Measurements from ENCODE around the gene SH3RF2.
"Not testable (repeated sequence)": the region's sequence is repeated elsewhere in the genome, so short reads cannot be mapped to it uniquely, and the experiment has no call there.

SH3RF2 gene

GRCh38 chr5:145951071-145951470 lies 14.7 kb downstream of the SH3RF2 start:
- no peak for DNase-seq

GRCh38 chr5:145953202-145953601 lies 16.8 kb downstream of the SH3RF2 start:
- no peak for DNase-seq

GRCh38 chr5:145954140-145954539 lies 17.8 kb downstream of the SH3RF2 start:
- not testable (repeated sequence) for DNase-seq

GRCh38 chr5:145957388-145957787 lies 21.0 kb downstream of the SH3RF2 start:
- DNase-seq: no peak

GRCh38 chr5:145958436-145958835 lies 22.1 kb downstream of the SH3RF2 start:
- DNase-seq: no peak

- no peak for DNase-seq
Measured at GRCh38 chr5:145960166-145960565, 23.8 kb downstream of the SH3RF2 start.

GRCh38 chr5:145960848-145961600 lies 24.6 kb downstream of the SH3RF2 start:
- DNase-seq: no peak

- DNase-seq: no peak
Measured at GRCh38 chr5:145962001-145962400, 25.6 kb downstream of the SH3RF2 start.

GRCh38 chr5:145964008-145964407 lies 27.6 kb downstream of the SH3RF2 start:
- not testable (repeated sequence) for DNase-seq

- peak; percentile 32 for DNase-seq
Measured at GRCh38 chr5:145965804-145966203, 29.4 kb downstream of the SH3RF2 start.

GRCh38 chr5:145967296-145967695 lies 30.9 kb downstream of the SH3RF2 start:
- no peak for DNase-seq

- DNase-seq: no peak
Measured at GRCh38 chr5:145968970-145969713, 32.8 kb downstream of the SH3RF2 start.

GRCh38 chr5:145969714-145970092 lies 33.3 kb downstream of the SH3RF2 start:
- DNase-seq: no peak

GRCh38 chr5:145971108-145971507 lies 34.7 kb downstream of the SH3RF2 start:
- DNase-seq: no peak

- no peak for DNase-seq
Measured at GRCh38 chr5:145971701-145972100, 35.3 kb downstream of the SH3RF2 start.

GRCh38 chr5:145975001-145975360 lies 38.6 kb downstream of the SH3RF2 start:
- no peak for DNase-seq

- DNase-seq: no peak
Measured at GRCh38 chr5:145975361-145976066, 39.1 kb downstream of the SH3RF2 start.

GRCh38 chr5:145976431-145977155 lies 40.2 kb downstream of the SH3RF2 start:
- DNase-seq: no peak

GRCh38 chr5:145978171-145978570 lies 41.8 kb downstream of the SH3RF2 start:
- DNase-seq: no peak

- DNase-seq: no peak
Measured at GRCh38 chr5:145978708-145979107, 42.3 kb downstream of the SH3RF2 start.

GRCh38 chr5:145979270-145980223 lies 43.2 kb downstream of the SH3RF2 start:
- no peak for DNase-seq

GRCh38 chr5:145980259-145980658 lies 43.9 kb downstream of the SH3RF2 start:
- no peak for DNase-seq

Data from NCI-H748 treated with DMSO at 0.1 percent for 48 hours (cell line).